ENCODE results near the gene ADGRG1.

Gene ADGRG1

GRCh38 chr16:57642160-57643135 lies 14.0 kb downstream of the ADGRG1 start:
- no peak overlapping the region for H3K27ac ChIP-seq
- TF ChIP-seq CTCF (conservative IDR thresholded peaks at IDR 0.05) (no peak), ZFX (IDR thresholded peaks at IDR 0.05) (no peak)

- H3K27ac ChIP-seq = no peak overlapping the region
- no peak for TF ChIP-seq ZFX (IDR thresholded peaks at IDR 0.05)
- no peak for TF ChIP-seq CTCF (conservative IDR thresholded peaks at IDR 0.05)
Measured at GRCh38 chr16:57643147-57643874, 14.9 kb downstream of the ADGRG1 start.

- H3K27ac ChIP-seq = no peak overlapping the region
- TF ChIP-seq CTCF (conservative IDR thresholded peaks at IDR 0.05) (no peak), ZFX (IDR thresholded peaks at IDR 0.05) (no peak)
Measured at GRCh38 chr16:57643910-57644309, 15.5 kb downstream of the ADGRG1 start.

- no peak overlapping the region for H3K27ac ChIP-seq
- TF ChIP-seq ZFX (IDR thresholded peaks at IDR 0.05) = no peak
Measured at GRCh38 chr16:57644383-57645014, 16.1 kb downstream of the ADGRG1 start.

GRCh38 chr16:57645169-57645568 lies 16.7 kb downstream of the ADGRG1 start:
- TF ChIP-seq CTCF (conservative IDR thresholded peaks at IDR 0.05) (no peak), ZFX (IDR thresholded peaks at IDR 0.05) (no peak)
- H3K27ac ChIP-seq = no peak overlapping the region

GRCh38 chr16:57645691-57646387 lies 17.4 kb downstream of the ADGRG1 start:
- no peak overlapping the region for H3K27ac ChIP-seq
- TF ChIP-seq ZFX (IDR thresholded peaks at IDR 0.05) (no peak), CTCF (conservative IDR thresholded peaks at IDR 0.05) (no peak)

GRCh38 chr16:57646388-57647039 lies 18.1 kb downstream of the ADGRG1 start:
- H3K27ac ChIP-seq = no peak overlapping the region
- TF ChIP-seq ZFX (IDR thresholded peaks at IDR 0.05) (no peak), CTCF (conservative IDR thresholded peaks at IDR 0.05) (no peak)
